Kidney (tissue), 14 donors: ENCODE results near the gene MYT1. TPM values are rescaled to one million over a fixed set of nuclear protein-coding genes. Genes with fewer than 3 reads are reported as not detected.

Experiments
- DNase-seq, 5 donors: peaks; one replicate each; pipeline ENCODE4 v3.0.0-alpha.2; 2013 to 2020
- FAIRE-seq: peaks from 2 replicates; lab custom pipeline; 2012; peaks lifted over from hg19 to GRCh38; lab: Jason Lieb, UNC
- H3K27ac ChIP-seq, 2 donors: one replicate each; pipeline ENCODE4 v1.7.0; 2013; ENCODE audit warnings: low read depth in 2 of 2, low read length in 2 of 2, inconsistent platforms in 1 of 2
- H3K27me3 ChIP-seq: one replicate; pipeline ENCODE4 v1.7.1; 2013; ENCODE audit warnings: low read length, inconsistent platforms; ENCODE audit not compliant: control insufficient read depth, insufficient read depth
- H3K36me3 ChIP-seq, 3 donors: one replicate each; pipeline versions ENCODE4 v1.7.0 to v1.7.1; 2013; ENCODE audit warnings: low read length in 3 of 3, control low read depth in 1 of 3, inconsistent platforms in 1 of 3; ENCODE audit not compliant: insufficient read depth in 3 of 3, control insufficient read depth in 2 of 3
- H3K4me1 ChIP-seq, 3 donors: one replicate each; pipeline versions ENCODE4 v1.7.0 to v1.7.1; 2013; ENCODE audit warnings: low read length in 3 of 3, inconsistent platforms in 1 of 3, low read depth in 1 of 3; ENCODE audit not compliant: control insufficient read depth in 2 of 3, insufficient read depth in 2 of 3
- H3K4me3 ChIP-seq, 3 donors: one replicate each; pipeline versions ENCODE4 v1.7.0 to v1.8.1; 2013; ENCODE audit warnings: low read length in 3 of 3, control low read depth in 1 of 3, inconsistent platforms in 1 of 3
- H3K9ac ChIP-seq, 3 donors: one replicate each; pipeline versions ENCODE4 v1.7.0 to v1.7.1; 2013; ENCODE audit warnings: low read length in 3 of 3, control low read depth in 1 of 3, inconsistent platforms in 1 of 3
- H3K9me3 ChIP-seq, 3 donors: one replicate each; pipeline versions ENCODE4 v1.7.0 to v1.7.1; 2013; ENCODE audit warnings: low read length in 3 of 3, control low read depth in 1 of 3, inconsistent platforms in 1 of 3; ENCODE audit not compliant: control insufficient read depth in 2 of 3, insufficient read depth in 1 of 3
- CTCF ChIP-seq: IDR thresholded peaks from 3 replicates; pipeline ENCODE4 v1.5.1; 2012; ENCODE audit warnings: mild to moderate bottlenecking, moderate library complexity, borderline replicate concordance; ENCODE audit not compliant: insufficient read depth; ENCODE audit errors: extremely low read depth
- intact Hi-C: fragments of 100-400 bp; cut with DNase I; formaldehyde crosslinking; loops from one replicate; pipeline ENCODE4 v1.11.1; 2022
- polyA plus RNA-seq: library from polyadenylated mRNA; stranded (reverse); fragments of 350-450 nt; fragmentation: Illumina TruSeq; extraction: RNeasy Lipid Tissue Mini Kit (QIAGEN cat#74804); gene quantifications from one replicate; pipeline ENCODE4 v1.2.3, GENCODE V29; 2014; ENCODE audit warnings: low read depth, low replicate concordance; ENCODE audit not compliant: insufficient read depth
- total RNA-seq: library from RNA; stranded (reverse); fragmentation: NEBNext Ultra II Directional; extraction: Animal tissue kit (Norgen Biotek cat#: 25700); gene quantifications from one replicate; pipeline ENCODE4 v1.2.1, GENCODE V29; 2021
- donor health status: control.
- donor health status: control.
- donor health status: control.
- donor health status: control.
- donor health status: control.
- donor health status: DM: yes; HTN: yes; CAD: no.
- donor health status: Normal renal cell carcinoma (clear cell type).

Gene MYT1
- total and polyA plus RNA-seq, 2 donors from 2014 or later: not detected

GRCh38 chr20:64224351-64225170, 60.3 kb downstream of the MYT1 start:
- no peaks in the 10 kb centered on the region for H3K27me3 ChIP-seq
- DNase-seq (peak in 3 of 5 donors; percentile 46 to 76 (median 61)), FAIRE-seq (no peak)
- H3K27ac ChIP-seq: no peak overlapping the region
- H3K4me3 ChIP-seq: no peak overlapping the region
- H3K9me3 ChIP-seq: no peaks in the 10 kb centered on the region
- intact Hi-C loops: no loop called here
- H3K36me3 ChIP-seq: no peaks in the 10 kb centered on the region
- no peak overlapping the region for H3K9ac ChIP-seq
- no peak for TF ChIP-seq CTCF
- H3K4me1 ChIP-seq: peaks cover 0 to 22% (median 3%) of the 10 kb centered on the region in 3 donors

- Histone ChIP-seq H3K27ac (no peak overlapping the region), H3K9me3 (no peaks in the 10 kb centered on the region), H3K9ac (no peak overlapping the region), H3K27me3 (no peaks in the 10 kb centered on the region), H3K36me3 (no peaks in the 10 kb centered on the region), H3K4me1 (peaks cover 0 to 20% (median 3%) of the 10 kb centered on the region in 3 donors), H3K4me3 (no peak overlapping the region)
- DNase-seq (no peak), FAIRE-seq (no peak)
- TF ChIP-seq CTCF: no peak
- intact Hi-C loops: no loop called here
Observed at GRCh38 chr20:64225171-64225595, 60.9 kb downstream of the MYT1 start.

- TF ChIP-seq CTCF: no peak
- no peak for FAIRE-seq
- Histone ChIP-seq H3K36me3 (no peaks in the 10 kb centered on the region), H3K27me3 (no peaks in the 10 kb centered on the region), H3K9me3 (no peaks in the 10 kb centered on the region), H3K4me1 (peaks cover 0 to 20% (median 3%) of the 10 kb centered on the region in 3 donors), H3K27ac (no peak overlapping the region), H3K4me3 (no peak overlapping the region), H3K9ac (no peak overlapping the region)
- intact Hi-C loops: no loop called here
- DNase-seq: peak in 1 of 5 donors; percentile 52
Observed at GRCh38 chr20:64225828-64226598, 61.8 kb downstream of the MYT1 start.
